ENCODE data around the gene ABHD12B.
"Not testable (repeated sequence)": the region's sequence is repeated elsewhere in the genome, so short reads cannot be mapped to it uniquely, and the experiment has no call there.

ABHD12B gene

DNA sequence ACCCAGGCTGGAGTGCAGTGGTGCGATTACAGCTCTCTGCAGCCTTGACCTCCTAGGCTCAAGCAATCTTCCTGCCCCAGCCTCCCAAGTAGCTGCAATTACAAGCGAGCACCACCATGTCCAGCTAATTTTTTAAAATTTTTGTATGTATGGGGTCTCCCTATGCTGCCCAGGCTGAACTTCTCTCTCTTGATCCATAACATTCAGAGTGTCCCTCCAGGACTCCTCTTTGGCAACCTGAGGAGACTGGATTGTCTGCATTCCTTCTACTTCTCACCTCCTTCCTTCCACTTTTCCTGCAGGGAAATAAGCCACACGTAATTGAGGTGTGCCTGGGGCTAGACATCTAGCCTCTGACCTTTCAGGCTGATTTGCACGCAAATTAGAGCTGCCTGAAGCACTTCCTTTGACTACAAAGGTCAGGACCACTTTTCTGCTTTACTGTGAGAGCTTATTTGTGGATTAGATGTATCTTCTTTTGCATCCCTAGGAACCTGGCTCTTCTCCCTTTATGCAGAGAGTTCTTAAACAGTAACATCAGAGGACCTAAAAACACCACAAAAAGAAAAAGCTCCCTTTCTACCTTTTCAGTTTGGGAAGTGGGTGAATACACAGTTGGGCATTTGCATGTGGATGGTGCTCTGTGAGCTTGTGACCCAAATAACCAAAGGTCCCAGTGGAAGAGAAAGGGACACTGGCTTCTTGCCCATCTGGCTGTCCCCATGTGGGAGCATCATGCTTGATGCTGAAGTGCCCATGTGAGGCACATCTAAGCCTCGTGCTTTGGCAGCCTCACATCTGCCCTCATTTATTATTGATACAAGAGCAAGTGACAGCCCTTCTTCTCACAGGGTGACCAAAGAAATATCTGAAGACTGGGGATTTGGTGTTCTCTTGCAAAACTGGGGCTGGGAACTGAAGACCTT lies 38.9 kb downstream of the ABHD12B start:
- Histone ChIP-seq H3K27ac (ENCODE audit: low read depth, low read length) (no peak overlapping the region), H3K4me1 (ENCODE audit: control insufficient read depth, insufficient read depth, low read length) (no peaks in the 10 kb centered on the region), H3K36me3 (ENCODE audit: control insufficient read depth, insufficient read depth, low read length) (peaks cover 9% of the 10 kb centered on the region), H3K27me3 (ENCODE audit: control insufficient read depth, insufficient read depth, low read length) (no peaks in the 10 kb centered on the region), H3K9ac (ENCODE audit: low read length) (no peak overlapping the region), H3K4me3 (ENCODE audit: low read length) (no peak overlapping the region)

DNA sequence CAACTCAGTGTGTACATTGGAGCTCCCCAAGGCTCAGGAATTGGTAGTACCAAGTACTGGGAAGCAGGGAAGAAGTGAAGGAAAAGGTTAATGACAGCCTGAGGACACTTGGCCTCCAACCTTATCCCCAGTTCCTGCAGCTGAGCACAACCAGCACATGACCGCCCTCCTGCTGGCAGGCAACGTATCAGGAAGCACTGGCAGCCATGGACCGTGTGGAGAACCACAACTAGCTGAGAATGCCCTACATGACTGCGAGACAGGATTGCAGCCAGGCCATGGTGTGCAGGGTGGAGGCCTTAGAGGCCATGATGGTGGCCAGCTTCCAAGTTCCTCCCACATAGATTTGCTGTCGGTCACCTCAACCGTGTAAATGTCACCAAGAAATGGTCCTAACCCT lies 45.6 kb downstream of the ABHD12B start:
- no peaks in the 10 kb centered on the region for H3K27me3 ChIP-seq (ENCODE audit: control insufficient read depth, insufficient read depth, low read length)
- no peaks in the 10 kb centered on the region for H3K4me1 ChIP-seq (ENCODE audit: control insufficient read depth, insufficient read depth, low read length)
- no peak overlapping the region for H3K9ac ChIP-seq (ENCODE audit: low read length)
- H3K27ac ChIP-seq (ENCODE audit: low read depth, low read length), result no peak overlapping the region
- H3K36me3 ChIP-seq (ENCODE audit: control insufficient read depth, insufficient read depth, low read length), result peaks cover 12% of the 10 kb centered on the region
- H3K4me3 ChIP-seq (ENCODE audit: low read length), result no peak overlapping the region

DNA sequence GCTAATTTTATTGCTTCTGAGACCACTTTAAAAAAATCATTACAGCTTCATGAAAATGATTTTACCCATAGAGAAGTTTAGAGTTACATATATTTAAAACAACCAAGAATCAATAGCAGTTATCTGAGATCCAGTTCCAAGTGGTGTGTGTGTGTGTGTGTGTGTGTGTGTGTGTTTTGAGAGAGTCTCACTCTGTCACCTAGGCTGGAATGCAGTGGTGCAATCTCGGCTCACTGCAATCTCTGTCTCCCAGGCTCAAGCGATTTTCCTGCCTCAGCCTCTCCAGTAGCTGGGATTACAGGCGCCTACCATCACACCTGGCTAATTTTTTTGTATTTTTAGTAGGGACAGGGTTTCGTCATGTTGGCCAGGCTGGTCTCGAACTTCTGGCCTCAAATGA lies 47.7 kb downstream of the ABHD12B start:
- H3K27ac ChIP-seq (ENCODE audit: low read depth, low read length); H3K9ac ChIP-seq (ENCODE audit: low read length); H3K4me3 ChIP-seq (ENCODE audit: low read length); H3K27me3 ChIP-seq (ENCODE audit: control insufficient read depth, insufficient read depth, low read length); H3K4me1 ChIP-seq (ENCODE audit: control insufficient read depth, insufficient read depth, low read length): not testable (repeated sequence)
- H3K36me3 ChIP-seq (ENCODE audit: control insufficient read depth, insufficient read depth, low read length), result peaks cover 16% of the 10 kb centered on the region

DNA sequence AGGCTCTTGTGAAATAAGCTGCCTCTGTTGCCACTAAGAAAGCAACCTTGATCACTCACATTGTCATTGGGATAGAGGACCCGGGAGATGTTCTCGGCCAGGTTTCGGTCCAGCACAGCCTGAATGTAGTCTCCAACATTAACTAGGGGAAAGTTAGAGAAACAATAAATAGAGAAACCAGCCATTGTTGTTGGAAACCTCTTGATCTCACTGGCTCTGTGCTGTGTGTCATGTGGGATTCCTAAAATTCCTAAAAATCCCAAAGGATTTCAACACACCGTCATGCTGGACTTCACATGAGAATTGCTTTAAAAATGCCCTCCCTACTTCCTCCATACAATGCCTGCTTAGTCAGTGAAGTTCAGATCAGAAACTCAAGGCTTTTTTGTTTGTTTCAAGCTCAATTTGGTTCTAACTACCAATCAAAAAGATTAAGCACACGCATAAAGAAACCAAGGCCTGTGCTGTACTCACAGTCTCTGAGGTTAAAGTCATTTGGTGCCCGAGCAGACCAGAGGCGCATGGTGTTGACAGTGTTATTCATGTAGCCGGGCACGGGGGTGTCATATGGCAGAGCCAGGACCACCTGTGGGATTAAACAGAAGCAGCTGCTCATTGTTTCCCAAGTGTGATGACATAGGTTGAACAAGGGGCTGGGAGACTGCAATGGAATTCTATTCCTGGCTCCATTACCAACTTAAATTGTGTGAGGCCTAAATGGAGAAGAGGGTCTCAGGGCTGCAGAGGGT lies 48.8 kb downstream of the ABHD12B start:
- no peaks in the 10 kb centered on the region for H3K4me1 ChIP-seq (ENCODE audit: control insufficient read depth, insufficient read depth, low read length)
- no peak overlapping the region for H3K4me3 ChIP-seq (ENCODE audit: low read length)
- no peak overlapping the region for H3K27ac ChIP-seq (ENCODE audit: low read depth, low read length)
- no peak overlapping the region for H3K9ac ChIP-seq (ENCODE audit: low read length)
- H3K27me3 ChIP-seq (ENCODE audit: control insufficient read depth, insufficient read depth, low read length), result no peaks in the 10 kb centered on the region
- H3K36me3 ChIP-seq (ENCODE audit: control insufficient read depth, insufficient read depth, low read length), result peaks cover 11% of the 10 kb centered on the region

DNA sequence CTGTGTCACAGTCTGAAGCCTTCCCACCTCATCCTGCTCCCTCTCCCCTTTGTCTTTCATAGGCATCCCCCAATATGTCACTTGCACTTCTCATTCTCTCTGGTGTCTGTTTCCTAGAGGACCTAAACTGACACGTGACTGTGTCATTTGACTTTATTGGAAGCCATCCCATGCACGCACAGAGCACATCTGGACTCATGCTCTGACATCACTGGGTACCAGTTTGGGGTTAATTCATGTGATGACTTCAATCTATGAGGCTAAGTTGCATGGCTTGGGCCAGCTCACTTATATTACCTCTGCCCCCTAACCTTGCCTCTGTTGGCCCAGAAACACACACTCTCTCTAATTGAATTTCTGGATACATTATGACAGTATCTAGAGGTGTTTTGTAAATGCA lies 51.0 kb downstream of the ABHD12B start:
- Histone ChIP-seq H3K36me3 (ENCODE audit: control insufficient read depth, insufficient read depth, low read length) (peaks cover 9% of the 10 kb centered on the region), H3K27me3 (ENCODE audit: control insufficient read depth, insufficient read depth, low read length) (no peaks in the 10 kb centered on the region), H3K4me3 (ENCODE audit: low read length) (no peak overlapping the region), H3K27ac (ENCODE audit: low read depth, low read length) (no peak overlapping the region), H3K9ac (ENCODE audit: low read length) (no peak overlapping the region), H3K4me1 (ENCODE audit: control insufficient read depth, insufficient read depth, low read length) (no peaks in the 10 kb centered on the region)

DNA sequence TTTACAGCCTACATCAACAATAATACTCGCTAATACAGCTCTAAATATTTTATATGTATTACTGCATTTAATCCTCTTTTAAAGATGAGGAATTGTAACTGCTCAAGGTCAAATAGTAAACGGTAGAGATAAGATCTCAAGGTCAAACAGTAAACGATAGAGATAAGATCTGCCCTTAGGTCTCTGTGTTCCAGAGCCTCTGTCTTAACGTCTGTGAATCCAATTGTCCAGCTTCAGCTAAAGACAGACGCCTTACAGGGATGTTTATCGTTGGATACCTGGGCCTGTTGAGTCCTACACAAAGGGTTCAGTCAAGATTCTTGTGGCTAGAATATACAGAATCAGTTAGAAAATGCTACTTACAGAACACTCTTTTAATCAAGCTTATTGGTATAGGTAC lies 52.4 kb downstream of the ABHD12B start:
- Histone ChIP-seq H3K27me3 (ENCODE audit: control insufficient read depth, insufficient read depth, low read length) (no peaks in the 10 kb centered on the region), H3K4me3 (ENCODE audit: low read length) (no peak overlapping the region), H3K36me3 (ENCODE audit: control insufficient read depth, insufficient read depth, low read length) (peaks cover 6% of the 10 kb centered on the region), H3K27ac (ENCODE audit: low read depth, low read length) (no peak overlapping the region), H3K4me1 (ENCODE audit: control insufficient read depth, insufficient read depth, low read length) (no peaks in the 10 kb centered on the region), H3K9ac (ENCODE audit: low read length) (no peak overlapping the region)

DNA sequence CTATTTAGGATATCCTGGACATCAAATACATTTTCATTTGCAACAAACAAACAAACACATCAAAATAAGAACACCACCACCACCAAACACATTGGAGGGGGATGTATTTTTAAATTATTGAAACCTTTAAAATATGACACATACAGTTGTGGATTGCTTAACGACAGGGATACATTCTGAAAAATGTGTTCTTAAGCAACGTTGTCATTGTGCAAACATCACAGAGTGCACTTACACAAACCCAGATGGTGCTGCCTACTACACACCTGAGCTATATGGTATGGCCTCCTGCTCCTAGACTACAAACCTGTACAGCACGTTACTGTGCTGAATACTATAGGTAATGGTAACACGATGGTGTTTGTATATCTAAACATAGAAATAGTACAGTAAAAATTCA lies 53.0 kb downstream of the ABHD12B start:
- Histone ChIP-seq H3K9ac (ENCODE audit: low read length) (no peak overlapping the region), H3K27me3 (ENCODE audit: control insufficient read depth, insufficient read depth, low read length) (no peaks in the 10 kb centered on the region), H3K36me3 (ENCODE audit: control insufficient read depth, insufficient read depth, low read length) (peaks cover 6% of the 10 kb centered on the region), H3K4me1 (ENCODE audit: control insufficient read depth, insufficient read depth, low read length) (no peaks in the 10 kb centered on the region), H3K4me3 (ENCODE audit: low read length) (no peak overlapping the region), H3K27ac (ENCODE audit: low read depth, low read length) (no peak overlapping the region)

DNA sequence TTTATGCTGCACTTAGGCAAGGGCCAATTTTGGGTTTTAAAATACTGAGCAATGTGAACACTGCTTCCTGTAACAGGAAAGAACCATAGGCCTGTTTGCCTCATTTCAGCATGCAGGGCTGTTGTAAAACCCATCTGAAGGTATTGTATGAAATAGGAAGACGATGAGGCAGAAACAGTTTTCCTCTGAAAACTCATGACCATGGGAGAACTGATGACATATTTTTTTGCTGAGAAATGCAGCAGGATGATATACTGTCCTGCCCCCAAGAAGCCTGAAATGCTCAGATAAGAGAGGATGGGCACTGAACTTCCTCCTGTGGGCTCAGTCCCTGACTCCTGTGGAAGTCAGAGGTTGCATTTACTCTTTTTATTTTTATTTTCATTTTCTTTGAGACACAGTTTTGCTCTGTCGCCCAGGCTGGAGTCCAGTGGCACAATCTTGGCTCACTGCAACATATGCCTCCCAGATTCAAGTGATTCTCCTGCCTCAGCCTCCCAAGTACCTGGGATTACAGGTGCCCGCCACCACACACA lies 55.1 kb downstream of the ABHD12B start:
- H3K36me3 ChIP-seq (ENCODE audit: control insufficient read depth, insufficient read depth, low read length), result peaks cover 6% of the 10 kb centered on the region
- H3K4me1 ChIP-seq (ENCODE audit: control insufficient read depth, insufficient read depth, low read length), result no peaks in the 10 kb centered on the region
- H3K9ac ChIP-seq (ENCODE audit: low read length), result no peak overlapping the region
- H3K27ac ChIP-seq (ENCODE audit: low read depth, low read length), result no peak overlapping the region
- no peak overlapping the region for H3K4me3 ChIP-seq (ENCODE audit: low read length)
- H3K27me3 ChIP-seq (ENCODE audit: control insufficient read depth, insufficient read depth, low read length), result no peaks in the 10 kb centered on the region

DNA sequence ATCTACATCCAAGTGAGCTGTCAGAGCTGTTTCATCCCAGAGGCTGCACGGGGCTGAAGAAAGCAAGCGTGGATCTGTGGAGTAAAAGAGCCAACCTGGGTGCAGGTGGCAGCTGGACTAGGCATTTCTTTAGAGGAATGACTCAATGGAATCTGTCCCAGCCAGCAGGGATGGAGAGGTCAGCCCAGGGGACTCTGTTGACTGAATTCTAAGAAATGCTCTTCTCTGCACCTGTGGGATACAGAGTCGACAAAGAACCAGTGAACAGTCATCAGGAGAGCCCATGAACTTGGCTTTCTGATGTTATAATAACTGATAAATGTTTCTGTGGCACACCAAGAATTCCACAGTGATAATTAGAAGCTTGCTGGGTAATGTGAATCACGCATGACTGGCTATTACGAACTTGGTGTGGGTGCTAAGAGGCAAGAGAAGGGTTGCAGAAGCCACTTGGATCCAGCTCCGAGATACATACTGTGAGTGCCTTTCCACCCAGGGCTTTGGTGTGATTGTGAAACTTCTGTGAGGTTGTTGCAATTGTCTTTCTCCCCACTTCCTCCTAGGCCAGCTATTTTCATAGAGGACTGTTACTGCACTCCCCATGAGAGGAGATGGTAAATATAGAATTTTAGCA lies 56.3 kb downstream of the ABHD12B start:
- H3K9ac ChIP-seq (ENCODE audit: low read length), result no peak overlapping the region
- no peak overlapping the region for H3K4me3 ChIP-seq (ENCODE audit: low read length)
- H3K4me1 ChIP-seq (ENCODE audit: control insufficient read depth, insufficient read depth, low read length), result no peaks in the 10 kb centered on the region
- H3K27me3 ChIP-seq (ENCODE audit: control insufficient read depth, insufficient read depth, low read length), result no peaks in the 10 kb centered on the region
- no peaks in the 10 kb centered on the region for H3K36me3 ChIP-seq (ENCODE audit: control insufficient read depth, insufficient read depth, low read length)
- no peak overlapping the region for H3K27ac ChIP-seq (ENCODE audit: low read depth, low read length)

DNA sequence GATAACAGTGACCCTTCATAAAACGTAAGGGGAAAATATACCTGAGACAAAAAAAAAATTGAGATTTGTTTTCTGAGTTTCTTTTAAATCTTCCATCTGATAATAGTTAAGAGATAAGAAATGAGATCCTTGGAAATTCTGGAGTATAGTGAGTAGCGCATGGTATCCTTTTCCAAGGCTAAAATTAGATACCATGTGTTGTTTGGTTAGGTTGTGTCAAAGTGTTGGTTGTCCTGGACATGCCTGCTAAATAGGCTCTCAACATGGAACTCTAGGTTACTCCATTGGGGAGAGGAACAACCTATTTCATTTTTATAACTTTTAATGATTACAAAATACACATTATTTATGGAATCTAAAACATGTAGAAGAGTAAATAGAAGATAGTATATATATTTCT lies 57.7 kb downstream of the ABHD12B start:
- Histone ChIP-seq H3K4me1 (ENCODE audit: control insufficient read depth, insufficient read depth, low read length) (no peaks in the 10 kb centered on the region), H3K36me3 (ENCODE audit: control insufficient read depth, insufficient read depth, low read length) (no peaks in the 10 kb centered on the region), H3K9ac (ENCODE audit: low read length) (no peak overlapping the region), H3K27ac (ENCODE audit: low read depth, low read length) (no peak overlapping the region), H3K27me3 (ENCODE audit: control insufficient read depth, insufficient read depth, low read length) (no peaks in the 10 kb centered on the region), H3K4me3 (ENCODE audit: low read length) (no peak overlapping the region)

DNA sequence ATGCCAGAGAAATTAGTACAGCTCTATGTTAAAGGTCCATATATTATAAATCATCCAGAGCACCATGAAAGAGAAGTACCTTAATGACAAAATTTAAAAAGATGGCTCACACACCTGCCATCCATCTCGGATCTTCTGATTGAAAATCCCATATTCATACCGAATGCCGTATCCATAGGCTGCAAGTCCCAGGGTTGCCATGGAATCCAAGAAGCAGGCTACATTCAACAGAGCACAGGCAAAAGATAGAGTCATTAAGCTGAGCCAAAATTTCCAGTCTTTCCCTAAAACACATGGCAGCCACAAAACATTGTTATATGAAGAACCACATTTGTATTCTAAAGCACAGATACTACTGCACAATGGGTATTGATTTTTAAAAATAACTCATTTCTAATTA lies 59.7 kb downstream of the ABHD12B start:
- Histone ChIP-seq H3K27me3 (ENCODE audit: control insufficient read depth, insufficient read depth, low read length) (no peaks in the 10 kb centered on the region), H3K4me3 (ENCODE audit: low read length) (no peak overlapping the region), H3K4me1 (ENCODE audit: control insufficient read depth, insufficient read depth, low read length) (no peaks in the 10 kb centered on the region), H3K27ac (ENCODE audit: low read depth, low read length) (no peak overlapping the region), H3K9ac (ENCODE audit: low read length) (no peak overlapping the region), H3K36me3 (ENCODE audit: control insufficient read depth, insufficient read depth, low read length) (no peaks in the 10 kb centered on the region)

DNA sequence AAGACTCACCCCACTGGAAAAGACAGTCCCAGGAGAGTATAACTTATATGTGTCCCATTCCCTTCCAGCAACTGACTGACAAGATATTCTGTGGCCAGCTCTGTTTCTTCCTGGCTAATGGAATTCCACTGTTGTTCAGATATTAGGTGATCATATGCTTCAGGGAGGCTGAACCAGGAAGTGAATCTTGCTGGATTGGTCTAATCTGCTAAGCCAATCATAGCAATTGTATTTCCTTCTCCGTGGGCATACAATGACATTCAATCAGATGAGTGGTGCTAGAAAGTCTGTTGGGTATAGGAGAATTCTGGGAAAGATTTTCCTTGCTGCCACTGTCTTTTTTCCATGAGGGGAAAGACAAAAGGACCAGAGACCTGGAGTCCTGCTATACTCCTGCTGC lies 60.3 kb downstream of the ABHD12B start:
- Histone ChIP-seq H3K27ac (ENCODE audit: low read depth, low read length) (no peak overlapping the region), H3K36me3 (ENCODE audit: control insufficient read depth, insufficient read depth, low read length) (no peaks in the 10 kb centered on the region), H3K4me1 (ENCODE audit: control insufficient read depth, insufficient read depth, low read length) (no peaks in the 10 kb centered on the region), H3K4me3 (ENCODE audit: low read length) (no peak overlapping the region), H3K27me3 (ENCODE audit: control insufficient read depth, insufficient read depth, low read length) (no peaks in the 10 kb centered on the region), H3K9ac (ENCODE audit: low read length) (no peak overlapping the region)
